Measurements from ENCODE around the gene MCM6.
"Not testable (repeated sequence)": the region's sequence is repeated elsewhere in the genome, so short reads cannot be mapped to it uniquely, and the experiment has no call there.

MCM6 gene

DNA sequence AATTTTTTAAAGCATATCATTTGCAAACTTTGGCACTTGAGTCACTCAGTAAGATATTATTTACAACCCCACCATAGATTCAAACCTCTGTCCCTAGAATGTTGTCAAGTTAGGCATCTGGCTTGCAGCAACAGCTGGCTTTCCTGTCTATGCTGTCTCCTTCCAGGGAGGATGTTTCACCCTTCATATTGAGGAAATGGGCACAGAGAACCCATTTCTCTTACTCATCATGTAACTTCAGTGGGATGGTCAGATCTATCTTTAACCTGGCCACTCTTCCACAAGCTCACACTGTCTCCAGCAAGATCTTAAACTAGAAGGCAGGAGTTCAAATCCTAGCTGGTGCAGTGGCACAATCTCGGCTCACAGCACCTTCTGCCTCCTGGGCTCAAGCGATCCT is 55.1 kb downstream of the MCM6 start:
- no peak for DNase-seq (ENCODE audit: low spot score in 2 of 2)
- no peak for ATAC-seq (ENCODE audit: low read depth)
- Mint-ChIP-seq H3K4me3 (no peak overlapping the region), H3K4me1 (peaks cover 3% of the 10 kb centered on the region), H3K27me3 (peaks cover 3% of the 10 kb centered on the region), H3K36me3 (peaks cover 4% of the 10 kb centered on the region), H3K9me3 (peaks cover 7% of the 10 kb centered on the region), H3K27ac (no peak overlapping the region)

DNA sequence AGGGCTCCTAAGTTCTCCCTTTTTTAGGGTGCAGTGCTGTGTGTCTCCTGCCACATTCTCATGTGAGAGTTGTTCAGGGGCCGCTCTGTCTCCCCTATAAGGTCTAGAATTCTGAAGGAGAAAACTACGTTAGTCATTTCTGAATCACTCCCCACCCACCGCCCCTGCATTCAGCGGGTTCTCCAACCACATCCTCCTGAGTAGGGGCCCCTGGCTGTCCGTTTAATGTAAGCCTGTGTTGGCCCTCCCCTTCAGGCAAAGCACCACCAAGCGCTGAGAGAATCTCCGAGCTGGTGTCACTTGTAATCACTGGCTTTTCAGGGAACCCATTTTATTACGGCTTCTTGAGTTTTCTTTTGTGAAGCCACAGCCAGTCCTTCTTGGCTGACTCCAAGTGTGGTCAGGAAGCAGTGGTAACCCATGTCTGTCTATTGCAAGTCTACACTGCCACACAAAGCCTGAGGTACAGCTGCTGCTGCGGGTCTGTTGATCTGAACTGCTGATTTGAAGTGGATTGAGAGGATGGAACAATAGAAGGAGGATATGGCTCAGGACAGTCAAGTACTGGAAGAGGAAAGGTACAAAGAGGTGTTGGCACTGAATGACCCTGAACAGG is 56.1 kb downstream of the MCM6 start:
- DNase-seq (ENCODE audit: low spot score in 2 of 2) (no peak), ATAC-seq (ENCODE audit: low read depth) (no peak)
- Mint-ChIP-seq H3K27ac (no peak overlapping the region), H3K9me3 (peaks cover 7% of the 10 kb centered on the region), H3K4me1 (peaks cover 3% of the 10 kb centered on the region), H3K27me3 (peaks cover 3% of the 10 kb centered on the region), H3K4me3 (no peak overlapping the region), H3K36me3 (peaks cover 4% of the 10 kb centered on the region)

DNA sequence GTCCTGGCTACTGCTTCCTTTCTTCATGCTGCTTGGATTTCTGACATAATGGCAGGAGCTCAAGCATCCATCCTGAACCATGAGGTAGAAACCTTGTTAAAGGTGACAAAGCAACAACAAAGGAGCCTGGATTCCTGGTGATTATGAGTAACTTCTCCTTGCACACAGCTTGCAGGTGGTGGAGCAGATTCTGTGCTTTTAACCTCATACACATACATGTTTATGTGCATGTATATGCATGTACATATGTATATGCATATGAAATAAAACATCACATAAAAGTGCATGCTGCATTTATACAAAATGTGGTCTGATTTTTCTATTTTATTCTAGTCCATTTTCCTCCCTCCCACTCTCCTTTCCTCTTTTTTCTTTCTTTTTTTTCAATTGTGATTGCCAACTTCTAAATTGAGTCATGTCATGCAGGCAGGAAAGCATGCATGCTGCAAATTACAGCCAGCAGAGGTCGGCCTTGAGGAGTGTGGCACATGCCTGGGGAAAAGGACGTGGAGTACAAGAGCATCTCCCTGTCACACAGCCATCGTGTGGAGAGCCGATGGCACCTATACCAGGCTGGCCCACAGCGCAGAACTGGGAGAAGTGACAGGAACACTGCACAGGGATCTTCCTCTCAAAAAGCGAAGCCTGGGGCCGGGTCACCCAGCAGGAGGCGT is 57.2 kb downstream of the MCM6 start:
- no peak overlapping the region for H3K27ac Mint-ChIP-seq
- H3K4me1 Mint-ChIP-seq: peaks cover 3% of the 10 kb centered on the region
- ATAC-seq (ENCODE audit: low read depth) (no peak), DNase-seq (ENCODE audit: low spot score in 2 of 2) (no peak)
- H3K4me3 Mint-ChIP-seq: no peak overlapping the region
- peaks cover 3% of the 10 kb centered on the region for H3K27me3 Mint-ChIP-seq
- H3K36me3 Mint-ChIP-seq: peaks cover 4% of the 10 kb centered on the region
- peaks cover 7% of the 10 kb centered on the region for H3K9me3 Mint-ChIP-seq

DNA sequence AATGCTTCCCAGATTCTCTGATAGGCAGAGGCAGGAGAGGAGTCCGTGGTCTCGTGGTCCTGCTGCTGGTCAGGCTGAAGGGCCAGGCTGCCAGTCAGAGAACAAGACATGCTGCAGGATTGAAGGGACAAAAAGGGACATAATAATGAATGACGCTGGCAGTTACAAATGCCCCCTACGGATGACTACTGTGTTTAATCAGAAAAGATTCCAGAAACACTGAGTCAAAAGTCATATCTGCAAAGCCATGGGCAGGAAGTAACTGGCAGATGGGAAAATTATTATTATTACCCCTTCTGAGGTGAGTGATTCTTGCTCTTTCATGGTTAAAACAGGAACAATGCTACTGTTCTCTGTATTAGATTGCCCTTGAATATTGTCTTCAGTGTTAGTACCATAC is 58.3 kb downstream of the MCM6 start:
- no peak for DNase-seq (ENCODE audit: low spot score in 2 of 2)
- no peak for ATAC-seq (ENCODE audit: low read depth)
- peaks cover 3% of the 10 kb centered on the region for H3K27me3 Mint-ChIP-seq
- H3K4me3 Mint-ChIP-seq: no peak overlapping the region
- no peaks in the 10 kb centered on the region for H3K36me3 Mint-ChIP-seq
- H3K27ac Mint-ChIP-seq: no peak overlapping the region
- H3K4me1 Mint-ChIP-seq: peaks cover 3% of the 10 kb centered on the region
- peaks cover 2% of the 10 kb centered on the region for H3K9me3 Mint-ChIP-seq

DNA sequence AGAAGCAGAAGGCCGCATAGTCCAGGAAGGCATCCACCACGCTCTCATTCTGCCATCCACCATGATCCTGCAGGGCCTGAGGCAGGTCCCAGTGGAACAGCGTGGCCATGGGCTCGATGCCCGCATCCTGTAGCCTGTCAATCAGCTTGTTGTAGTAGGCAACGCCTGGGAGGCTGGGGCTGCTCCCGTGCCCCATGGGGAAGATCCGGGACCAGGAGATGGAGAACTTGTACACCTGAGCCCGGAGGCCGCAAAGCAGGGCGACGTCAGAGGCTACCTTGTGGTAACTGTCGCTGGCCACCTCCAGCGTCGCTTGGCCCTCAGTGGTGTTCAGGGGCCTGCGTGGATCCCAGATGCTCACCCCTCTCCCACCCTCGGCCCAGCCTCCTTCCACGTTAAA is 58.8 kb downstream of the MCM6 start:
- H3K4me3 Mint-ChIP-seq: no peak overlapping the region
- no peaks in the 10 kb centered on the region for H3K9me3 Mint-ChIP-seq
- DNase-seq (ENCODE audit: low spot score in 2 of 2): no peak
- H3K36me3 Mint-ChIP-seq: no peaks in the 10 kb centered on the region
- H3K27me3 Mint-ChIP-seq: peaks cover 3% of the 10 kb centered on the region
- no peak overlapping the region for H3K27ac Mint-ChIP-seq
- ATAC-seq (ENCODE audit: low read depth): no peak
- peaks cover 3% of the 10 kb centered on the region for H3K4me1 Mint-ChIP-seq

DNA sequence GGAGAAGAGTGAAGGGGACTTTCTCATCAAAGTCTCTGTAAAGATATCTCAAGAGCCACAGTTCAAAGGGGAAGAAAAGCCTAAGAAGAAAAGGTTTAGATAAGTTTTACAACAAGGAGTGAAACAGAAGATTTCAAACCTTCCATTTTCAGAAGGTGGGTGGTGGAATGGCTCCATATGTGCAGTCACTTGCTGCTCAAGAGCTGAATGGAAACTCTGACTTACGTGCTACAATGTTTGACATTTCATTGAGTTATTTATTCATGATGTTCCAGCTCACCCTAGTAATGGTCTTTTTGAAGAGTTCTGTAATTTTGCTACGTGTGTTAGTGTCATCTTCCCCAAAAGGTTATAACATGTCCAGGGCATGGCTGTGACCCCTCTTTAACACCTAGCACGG is 61.0 kb downstream of the MCM6 start:
- H3K4me1 Mint-ChIP-seq: peaks cover under 1% of the 10 kb centered on the region
- H3K9me3 Mint-ChIP-seq: no peaks in the 10 kb centered on the region
- peaks cover under 1% of the 10 kb centered on the region for H3K27me3 Mint-ChIP-seq
- H3K4me3 Mint-ChIP-seq: no peak overlapping the region
- no peak for DNase-seq (ENCODE audit: low spot score in 2 of 2)
- ATAC-seq (ENCODE audit: low read depth): no peak
- H3K36me3 Mint-ChIP-seq: no peaks in the 10 kb centered on the region
- no peak overlapping the region for H3K27ac Mint-ChIP-seq

DNA sequence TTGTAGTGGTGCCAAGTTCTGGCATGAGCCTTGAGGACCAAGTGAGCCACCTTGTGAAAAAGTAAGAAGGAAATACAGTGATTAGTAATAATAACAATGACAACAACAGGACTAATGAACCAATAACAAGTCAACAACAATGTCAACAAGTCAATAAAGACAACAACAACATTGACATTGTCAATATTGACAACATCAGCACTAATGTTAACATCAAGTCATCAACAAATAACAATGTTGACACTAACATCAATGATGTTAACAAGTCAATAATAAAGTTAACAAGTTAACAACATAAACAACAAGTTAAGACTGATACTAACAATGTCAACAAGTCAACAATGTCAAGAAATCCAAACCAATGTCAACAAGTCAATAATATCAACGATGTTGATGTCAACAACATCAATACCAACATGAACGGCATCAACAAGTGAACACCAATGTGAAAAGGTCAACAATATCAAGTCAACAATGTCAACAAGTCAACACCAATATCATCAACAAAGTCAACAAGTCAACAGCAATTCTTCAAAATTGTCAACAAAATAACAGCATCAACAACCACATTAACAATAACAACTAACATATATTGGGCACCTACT is 63.2 kb downstream of the MCM6 start:
- H3K27ac Mint-ChIP-seq: no peak overlapping the region
- no peaks in the 10 kb centered on the region for H3K4me1 Mint-ChIP-seq
- H3K27me3 Mint-ChIP-seq: no peaks in the 10 kb centered on the region
- H3K9me3 Mint-ChIP-seq: no peaks in the 10 kb centered on the region
- no peak overlapping the region for H3K4me3 Mint-ChIP-seq
- H3K36me3 Mint-ChIP-seq: no peaks in the 10 kb centered on the region
- DNase-seq (ENCODE audit: low spot score in 2 of 2): no peak
- no peak for ATAC-seq (ENCODE audit: low read depth)

DNA sequence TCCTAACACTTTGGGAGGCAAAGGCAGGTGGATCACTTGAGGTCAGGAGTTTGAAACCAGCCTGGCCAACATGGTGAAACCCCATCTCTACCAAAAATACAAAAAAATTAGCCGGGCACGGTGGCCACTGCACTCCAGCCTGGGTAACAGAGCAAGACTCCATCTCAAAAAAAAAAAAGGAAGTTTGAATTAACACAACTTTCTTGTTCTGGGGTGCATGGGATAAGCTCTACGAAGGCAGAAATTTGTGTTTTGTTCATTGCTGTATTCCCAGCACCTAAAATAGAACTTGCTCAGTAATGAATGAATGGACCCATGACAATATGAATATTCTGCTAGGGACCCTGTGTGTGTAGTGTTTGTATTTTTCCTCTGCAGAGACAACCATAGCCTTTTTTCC is 68.4 kb downstream of the MCM6 start:
- H3K27me3 Mint-ChIP-seq; DNase-seq (ENCODE audit: low spot score in 2 of 2); H3K36me3 Mint-ChIP-seq; H3K4me3 Mint-ChIP-seq; H3K4me1 Mint-ChIP-seq; H3K9me3 Mint-ChIP-seq; ATAC-seq (ENCODE audit: low read depth); H3K27ac Mint-ChIP-seq: not testable (repeated sequence)

DNA sequence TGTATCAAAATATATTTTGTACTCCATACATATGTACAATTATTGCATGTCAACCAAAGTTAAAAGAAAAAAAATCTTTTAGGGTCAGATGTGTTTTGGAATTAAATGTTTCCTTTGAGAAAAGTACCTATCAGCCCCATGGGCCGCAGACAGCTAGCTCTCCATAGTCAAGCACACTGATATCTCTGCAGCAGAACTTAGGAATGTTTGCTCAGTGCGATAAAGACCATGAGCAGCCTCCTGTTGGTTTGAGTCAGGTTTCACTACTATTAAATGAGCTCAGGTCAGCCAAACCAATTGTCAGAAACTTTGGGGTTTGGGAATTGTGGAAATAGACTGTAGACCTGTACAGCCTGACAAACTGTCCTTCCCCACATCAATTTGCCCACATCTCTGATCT is 73.0 kb downstream of the MCM6 start:
- H3K4me3 Mint-ChIP-seq: no peak overlapping the region
- no peaks in the 10 kb centered on the region for H3K9me3 Mint-ChIP-seq
- DNase-seq (ENCODE audit: low spot score in 2 of 2) (no peak), ATAC-seq (ENCODE audit: low read depth) (no peak)
- H3K4me1 Mint-ChIP-seq: no peaks in the 10 kb centered on the region
- H3K27me3 Mint-ChIP-seq: no peaks in the 10 kb centered on the region
- H3K36me3 Mint-ChIP-seq: peaks cover 1% of the 10 kb centered on the region
- no peak overlapping the region for H3K27ac Mint-ChIP-seq

DNA sequence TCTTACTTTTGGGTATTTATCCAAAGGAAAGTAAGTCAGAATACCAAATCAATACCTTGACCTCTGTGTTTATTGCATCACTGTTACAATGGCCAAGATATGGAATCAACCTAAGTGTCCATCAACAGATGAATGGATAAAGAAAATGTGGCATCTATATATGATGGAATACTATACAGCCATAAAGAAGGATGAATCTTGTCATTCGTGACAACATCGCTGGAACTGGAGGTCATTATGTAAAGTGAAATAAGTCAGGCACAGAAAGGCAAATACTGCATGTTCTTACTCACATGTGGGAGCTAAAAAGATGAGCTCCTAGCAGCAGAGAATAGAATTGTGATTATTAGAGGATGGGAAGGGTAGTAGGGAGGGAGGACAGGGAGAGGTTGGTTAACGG is 73.9 kb downstream of the MCM6 start:
- no peak for DNase-seq (ENCODE audit: low spot score in 2 of 2)
- Mint-ChIP-seq H3K4me3 (no peak overlapping the region), H3K27me3 (no peaks in the 10 kb centered on the region), H3K36me3 (peaks cover 1% of the 10 kb centered on the region), H3K27ac (no peak overlapping the region), H3K9me3 (no peaks in the 10 kb centered on the region), H3K4me1 (peaks cover 2% of the 10 kb centered on the region)
- ATAC-seq (ENCODE audit: low read depth): no peak

DNA sequence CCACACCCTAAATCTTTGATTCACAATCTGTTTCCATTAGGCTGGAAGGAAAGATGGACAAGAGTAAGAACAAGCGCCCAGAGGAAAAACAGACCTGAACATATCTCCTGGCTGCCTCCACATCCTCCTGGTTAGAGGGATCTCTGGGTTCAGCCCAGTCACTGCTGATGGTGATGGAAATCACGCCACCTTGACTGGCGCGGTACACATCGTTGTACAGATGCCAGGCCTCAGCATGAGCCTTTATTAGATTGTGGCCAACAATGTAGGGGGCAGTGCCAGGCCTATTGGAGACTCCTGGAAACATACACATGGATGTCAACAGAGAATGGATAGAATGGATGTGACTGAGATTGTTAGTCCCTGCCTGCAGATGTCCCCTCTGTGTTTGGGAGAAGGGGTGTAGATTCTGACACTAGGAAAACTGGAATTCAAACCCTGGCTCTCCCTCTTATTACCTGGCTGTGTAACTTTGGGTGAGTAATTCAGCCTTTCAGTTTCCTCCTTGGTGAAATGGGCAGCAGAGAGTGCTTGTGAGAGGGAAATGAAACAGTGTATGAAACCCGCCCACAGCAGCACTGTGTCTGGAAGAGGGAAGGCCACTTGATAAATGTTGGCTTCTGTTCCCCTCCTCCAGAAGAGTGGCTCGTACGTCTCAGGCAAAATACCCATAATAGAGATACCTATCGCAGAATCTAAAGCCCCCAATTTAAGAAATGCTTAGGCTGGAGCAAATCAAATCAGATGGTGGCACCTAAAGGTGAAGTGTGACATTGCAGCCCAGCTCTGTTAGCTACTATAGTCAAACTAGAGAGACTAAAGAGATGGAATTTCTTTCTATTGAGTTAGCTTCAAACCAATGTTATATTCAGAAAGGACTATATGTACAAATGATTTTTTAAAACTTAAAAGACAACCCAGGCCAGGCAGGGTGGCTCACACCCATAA is 75.5 kb downstream of the MCM6 start:
- H3K4me1 Mint-ChIP-seq: peaks cover 2% of the 10 kb centered on the region
- DNase-seq (ENCODE audit: low spot score in 2 of 2): no peak
- no peak overlapping the region for H3K27ac Mint-ChIP-seq
- H3K36me3 Mint-ChIP-seq: peaks cover 1% of the 10 kb centered on the region
- H3K4me3 Mint-ChIP-seq: no peak overlapping the region
- no peak for ATAC-seq (ENCODE audit: low read depth)
- no peaks in the 10 kb centered on the region for H3K9me3 Mint-ChIP-seq
- H3K27me3 Mint-ChIP-seq: no peaks in the 10 kb centered on the region

DNA sequence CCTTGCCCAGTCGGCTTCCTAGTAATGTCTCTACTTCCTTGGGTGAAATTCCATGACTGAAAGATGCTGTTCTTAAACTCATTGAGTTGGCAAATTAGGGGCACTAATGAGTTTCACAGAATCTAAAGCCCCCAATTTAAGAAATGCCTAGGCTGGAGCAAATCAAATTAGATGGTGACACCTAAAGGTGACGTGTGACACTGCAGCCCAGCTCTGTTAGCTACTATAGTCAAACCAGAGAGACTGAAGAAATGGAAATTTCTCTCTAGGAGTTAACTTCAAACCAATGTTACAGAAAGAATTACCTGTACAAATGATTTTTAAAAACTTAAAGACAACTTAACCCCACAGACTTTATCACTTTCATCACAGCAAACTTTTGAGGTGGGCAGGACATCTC is 76.5 kb downstream of the MCM6 start:
- ATAC-seq (ENCODE audit: low read depth) (no peak), DNase-seq (ENCODE audit: low spot score in 2 of 2) (no peak)
- no peak overlapping the region for H3K27ac Mint-ChIP-seq
- peaks cover 7% of the 10 kb centered on the region for H3K4me1 Mint-ChIP-seq
- no peaks in the 10 kb centered on the region for H3K27me3 Mint-ChIP-seq
- no peak overlapping the region for H3K4me3 Mint-ChIP-seq
- no peaks in the 10 kb centered on the region for H3K9me3 Mint-ChIP-seq
- peaks cover 1% of the 10 kb centered on the region for H3K36me3 Mint-ChIP-seq

DNA sequence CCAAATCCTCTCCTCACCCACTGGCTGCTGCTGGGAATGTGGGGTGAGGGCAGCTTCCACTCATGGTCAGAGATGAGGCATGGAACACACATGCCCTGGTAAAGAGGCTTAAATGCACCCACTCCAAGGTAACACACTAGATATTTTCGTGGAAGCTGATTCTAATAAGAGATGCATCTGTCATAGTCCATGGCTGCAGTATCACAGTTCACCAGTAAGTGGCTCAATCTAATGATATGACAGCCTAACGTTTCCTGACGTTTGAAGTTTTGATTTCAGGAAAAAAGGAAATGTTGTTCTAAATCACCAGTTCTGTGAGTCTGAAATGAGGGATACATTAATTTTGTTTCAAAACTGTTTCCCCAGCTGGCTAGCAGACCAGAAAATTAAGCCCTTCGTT is 77.5 kb downstream of the MCM6 start:
- no peak for DNase-seq (ENCODE audit: low spot score in 2 of 2)
- Mint-ChIP-seq H3K36me3 (peaks cover 1% of the 10 kb centered on the region), H3K4me1 (peaks cover 10% of the 10 kb centered on the region), H3K4me3 (no peak overlapping the region), H3K9me3 (no peaks in the 10 kb centered on the region), H3K27ac (no peak overlapping the region), H3K27me3 (no peaks in the 10 kb centered on the region)
- ATAC-seq (ENCODE audit: low read depth): no peak

DNA sequence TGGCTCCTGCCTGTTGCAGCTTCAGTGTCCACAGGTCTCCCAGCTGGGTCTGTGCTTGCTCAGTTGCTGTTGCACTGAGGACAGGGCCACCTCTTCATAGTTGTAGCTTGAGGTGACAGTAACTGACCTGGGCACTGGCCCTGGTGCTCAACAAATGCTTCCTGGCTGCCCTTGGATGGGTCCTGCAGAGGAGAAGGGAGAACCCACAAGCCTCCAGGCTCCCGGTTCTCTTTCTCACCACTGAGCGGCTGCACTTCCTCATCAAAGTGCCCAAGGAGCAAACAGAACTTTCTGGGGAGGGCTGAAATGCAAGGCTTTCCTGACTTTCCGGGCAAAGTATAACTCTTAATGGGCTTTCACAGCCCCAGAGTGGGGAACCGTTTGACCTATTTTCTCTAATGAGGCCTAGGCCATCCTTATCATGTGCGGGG is 78.0 kb downstream of the MCM6 start:
- Mint-ChIP-seq H3K27ac (no peak overlapping the region), H3K4me3 (no peak overlapping the region), H3K4me1 (peaks cover 10% of the 10 kb centered on the region), H3K27me3 (no peaks in the 10 kb centered on the region), H3K9me3 (no peaks in the 10 kb centered on the region), H3K36me3 (peaks cover 1% of the 10 kb centered on the region)
- DNase-seq (ENCODE audit: low spot score in 2 of 2) (no peak), ATAC-seq (ENCODE audit: low read depth) (no peak)
